Fibroblast of lung (primary cell): ENCODE results near the gene GRK1. TPM values are rescaled to one million over a fixed set of nuclear protein-coding genes. Genes with fewer than 3 reads are reported as not detected.

Experiments used
- DNase-seq, 2 donors: peaks; one replicate each; pipeline versions ENCODE4 v3.0.0 to v3.0.0-alpha.2; 2010; ENCODE audit warnings: low read depth in 2 of 2
- H2AFZ ChIP-seq: 2 replicates; pipeline ENCODE4 v1.5.1; 2012; ENCODE audit warnings: low read length, control low read depth, inconsistent platforms
- H3K27ac ChIP-seq: 2 replicates; pipeline ENCODE4 v1.5.1; 2011; ENCODE audit warnings: low read length, control low read depth; ENCODE audit not compliant: insufficient read depth
- H3K27me3 ChIP-seq: 2 replicates; pipeline ENCODE4 v1.5.1; 2011; ENCODE audit warnings: mild to moderate bottlenecking, low read length; ENCODE audit not compliant: control insufficient read depth, insufficient read depth
- H3K36me3 ChIP-seq: 2 replicates; pipeline ENCODE4 v1.5.1; 2011; ENCODE audit warnings: low read length; ENCODE audit not compliant: control insufficient read depth, insufficient read depth
- H3K4me1 ChIP-seq: 2 replicates; pipeline ENCODE4 v1.5.1; 2011; ENCODE audit warnings: low read length; ENCODE audit not compliant: control insufficient read depth, insufficient read depth; ENCODE audit errors: extremely low read depth
- H3K4me2 ChIP-seq: 2 replicates; pipeline ENCODE4 v1.5.1; 2011; ENCODE audit warnings: low read length, control low read depth; ENCODE audit not compliant: insufficient read depth; ENCODE audit errors: extremely low read depth
- H3K4me3 ChIP-seq, 4 experiments: fragments of 200-600 bp in 1 of 4; sonication (generic) in 1 of 4; replicated peaks in 1 of 4; 2 replicates each; pipeline ENCODE4 v1.5.1; 2011 to 2016; ENCODE audit warnings: low read length in 4 of 4, low read depth in 3 of 4, mild to moderate bottlenecking in 3 of 4, control low read depth in 2 of 4, inconsistent platforms in 1 of 4, mixed read lengths in 1 of 4; ENCODE audit not compliant: insufficient read depth in 1 of 4; ENCODE audit errors: control extremely low read depth in 1 of 4
- H3K79me2 ChIP-seq: 2 replicates; pipeline ENCODE4 v1.5.1; 2012; ENCODE audit warnings: mild to moderate bottlenecking, low read length, inconsistent platforms; ENCODE audit not compliant: control insufficient read depth, insufficient read depth
- H3K9ac ChIP-seq: 2 replicates; pipeline ENCODE4 v1.5.1; 2011; ENCODE audit warnings: mild to moderate bottlenecking, low read length, control low read depth; ENCODE audit not compliant: insufficient read depth
- H3K9me3 ChIP-seq: 2 replicates; pipeline ENCODE4 v1.5.1; 2012; ENCODE audit warnings: low read depth, low read length; ENCODE audit not compliant: control insufficient read depth, insufficient read depth
- H4K20me1 ChIP-seq: 2 replicates; pipeline ENCODE4 v1.5.1; 2011; ENCODE audit warnings: low read length; ENCODE audit not compliant: control insufficient read depth, insufficient read depth; ENCODE audit errors: extremely low read depth
- EZH2 ChIP-seq: IDR thresholded peaks from 2 replicates; pipeline ENCODE4 v1.5.1; 2012; ENCODE audit warnings: low read length, control low read depth, mild to moderate bottlenecking; ENCODE audit errors: missing control alignments
- polyA plus RNA-seq, 2 donors: library from polyadenylated mRNA; depleted of rRNA in 1 of 2; stranded (reverse) in 1 of 2; unstranded in 1 of 2; fragments of >200 nt; gene quantifications; 2 replicates each; pipeline ENCODE4 v1.2.1, GENCODE V29; 2011 to 2012; ENCODE audit warnings: missing spikeins in 1 of 2
- total RNA-seq: library from RNA; depleted of rRNA; stranded (reverse); fragments of >200 nt; gene quantifications from 2 replicates; pipeline ENCODE4 v1.2.1, GENCODE V29; 2014
- TF ChIP-seq, protein P1 (sequence below), 2 donors: IDR thresholded peaks in 1 of 2; conservative IDR thresholded peaks in 1 of 2; 1 replicate in 1 of 2; 2 replicates in 1 of 2; pipeline ENCODE4 v1.5.1; 2011 to 2012; ENCODE audit warnings: low read length in 2 of 2, control low read depth in 1 of 2, inconsistent platforms in 1 of 2, low read depth in 1 of 2, mild to moderate bottlenecking in 1 of 2

Gene GRK1
- total and polyA plus RNA-seq, 2 donors (not counting 1 experiment from before 2014, with no cell fraction given): 0.17 TPM; not detected in 1

DNA sequence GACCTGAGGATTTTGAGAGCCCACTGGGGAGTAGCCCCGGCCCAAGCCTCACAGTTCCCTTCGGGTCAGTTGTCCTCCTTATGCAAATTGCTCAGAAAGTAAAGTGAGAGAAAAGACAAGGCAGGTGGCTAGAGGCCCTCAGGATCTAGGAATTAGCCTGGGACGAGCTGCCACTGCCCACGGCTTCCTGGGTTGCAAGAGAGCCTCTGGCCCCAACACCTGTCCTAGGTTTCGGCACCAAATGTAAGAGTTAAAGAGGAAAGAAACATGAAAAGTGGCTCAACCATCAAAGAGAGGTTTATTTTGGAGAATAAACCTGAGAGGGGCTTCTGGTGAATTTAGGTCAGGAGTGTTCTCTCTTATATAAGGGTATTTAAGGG is 117.6 kb downstream of the GRK1 start:
- no peaks in the 10 kb centered on the region for H4K20me1 ChIP-seq
- H3K4me3 ChIP-seq: no peak overlapping the region
- H3K79me2 ChIP-seq: no peaks in the 10 kb centered on the region
- H3K27ac ChIP-seq: no peak overlapping the region
- H3K9ac ChIP-seq: no peak overlapping the region
- peaks cover 4% of the 10 kb centered on the region for H3K4me1 ChIP-seq
- DNase-seq: no peak
- no peaks in the 10 kb centered on the region for H3K36me3 ChIP-seq
- H2AFZ ChIP-seq: no peak overlapping the region
- peaks cover 2% of the 10 kb centered on the region for H3K9me3 ChIP-seq
- no peak overlapping the region for H3K4me2 ChIP-seq
- TF ChIP-seq, protein P1, sequence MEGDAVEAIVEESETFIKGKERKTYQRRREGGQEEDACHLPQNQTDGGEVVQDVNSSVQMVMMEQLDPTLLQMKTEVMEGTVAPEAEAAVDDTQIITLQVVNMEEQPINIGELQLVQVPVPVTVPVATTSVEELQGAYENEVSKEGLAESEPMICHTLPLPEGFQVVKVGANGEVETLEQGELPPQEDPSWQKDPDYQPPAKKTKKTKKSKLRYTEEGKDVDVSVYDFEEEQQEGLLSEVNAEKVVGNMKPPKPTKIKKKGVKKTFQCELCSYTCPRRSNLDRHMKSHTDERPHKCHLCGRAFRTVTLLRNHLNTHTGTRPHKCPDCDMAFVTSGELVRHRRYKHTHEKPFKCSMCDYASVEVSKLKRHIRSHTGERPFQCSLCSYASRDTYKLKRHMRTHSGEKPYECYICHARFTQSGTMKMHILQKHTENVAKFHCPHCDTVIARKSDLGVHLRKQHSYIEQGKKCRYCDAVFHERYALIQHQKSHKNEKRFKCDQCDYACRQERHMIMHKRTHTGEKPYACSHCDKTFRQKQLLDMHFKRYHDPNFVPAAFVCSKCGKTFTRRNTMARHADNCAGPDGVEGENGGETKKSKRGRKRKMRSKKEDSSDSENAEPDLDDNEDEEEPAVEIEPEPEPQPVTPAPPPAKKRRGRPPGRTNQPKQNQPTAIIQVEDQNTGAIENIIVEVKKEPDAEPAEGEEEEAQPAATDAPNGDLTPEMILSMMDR (conservative IDR thresholded peaks at IDR 0.05 in 1 of 2, IDR thresholded peaks at IDR 0.05 in 1 of 2; ENCODE audit: low read depth in 1 of 2, low read length in 2 of 2): no peak
- no peak for TF ChIP-seq EZH2
- H3K27me3 ChIP-seq: no peaks in the 10 kb centered on the region

DNA sequence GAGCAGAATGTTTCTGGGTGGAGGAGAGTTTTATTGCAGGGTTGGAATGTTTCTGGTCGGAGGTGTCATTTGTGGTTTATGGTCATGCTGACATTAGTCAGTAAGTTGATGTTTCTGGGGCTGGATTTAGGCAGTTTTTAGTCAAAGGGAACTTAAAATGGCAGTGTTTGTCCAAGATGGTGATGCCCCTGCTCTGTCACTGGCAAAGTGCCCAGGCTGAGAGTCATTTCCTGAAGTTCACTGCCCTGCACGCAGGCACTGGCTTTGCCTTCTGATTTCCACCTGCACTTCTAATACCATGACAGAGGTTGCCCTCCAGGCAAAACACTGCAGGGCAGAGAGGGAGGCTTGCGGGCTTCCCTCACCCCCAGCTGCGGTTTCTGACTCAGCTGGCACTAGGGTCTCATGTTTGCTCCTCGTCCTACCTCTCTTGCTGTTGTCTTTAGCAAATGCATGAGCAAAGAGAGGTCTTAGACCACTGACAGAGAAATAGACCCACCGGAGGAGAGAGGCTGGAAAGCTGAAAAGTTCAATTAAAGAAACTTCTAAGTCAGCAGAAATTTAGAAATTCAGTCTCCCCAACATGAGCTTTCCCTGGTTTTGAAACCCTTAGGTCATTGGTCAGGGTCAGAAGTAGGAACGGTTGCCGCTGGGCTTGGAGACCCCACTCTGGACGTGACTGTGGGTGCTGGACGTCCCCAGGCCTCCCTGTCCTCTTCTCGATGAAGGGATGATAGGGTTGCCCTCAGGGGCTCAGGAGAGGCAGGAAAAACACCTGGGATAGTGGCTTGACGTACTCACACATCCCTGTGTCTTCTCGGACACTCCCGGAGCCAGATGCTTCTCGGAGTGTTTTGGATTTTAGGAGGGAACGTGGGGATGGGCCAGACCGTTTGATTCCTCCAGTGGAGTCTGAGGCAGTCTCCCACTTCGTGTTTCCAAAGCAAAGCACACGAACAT is 118.3 kb downstream of the GRK1 start:
- Histone ChIP-seq H3K79me2 (no peaks in the 10 kb centered on the region), H4K20me1 (no peaks in the 10 kb centered on the region), H3K27me3 (no peaks in the 10 kb centered on the region), H3K4me3 (no peak overlapping the region), H2AFZ (no peak overlapping the region), H3K27ac (no peak overlapping the region), H3K36me3 (no peaks in the 10 kb centered on the region), H3K4me2 (no peak overlapping the region), H3K4me1 (peaks cover 4% of the 10 kb centered on the region), H3K9ac (no peak overlapping the region), H3K9me3 (peaks cover 2% of the 10 kb centered on the region)
- no peak for TF ChIP-seq EZH2
- TF ChIP-seq, protein P1 (conservative IDR thresholded peaks at IDR 0.05 in 1 of 2, IDR thresholded peaks at IDR 0.05 in 1 of 2; ENCODE audit: low read depth in 1 of 2, low read length in 2 of 2): no peak
- DNase-seq: peak; percentile 72 to 77

DNA sequence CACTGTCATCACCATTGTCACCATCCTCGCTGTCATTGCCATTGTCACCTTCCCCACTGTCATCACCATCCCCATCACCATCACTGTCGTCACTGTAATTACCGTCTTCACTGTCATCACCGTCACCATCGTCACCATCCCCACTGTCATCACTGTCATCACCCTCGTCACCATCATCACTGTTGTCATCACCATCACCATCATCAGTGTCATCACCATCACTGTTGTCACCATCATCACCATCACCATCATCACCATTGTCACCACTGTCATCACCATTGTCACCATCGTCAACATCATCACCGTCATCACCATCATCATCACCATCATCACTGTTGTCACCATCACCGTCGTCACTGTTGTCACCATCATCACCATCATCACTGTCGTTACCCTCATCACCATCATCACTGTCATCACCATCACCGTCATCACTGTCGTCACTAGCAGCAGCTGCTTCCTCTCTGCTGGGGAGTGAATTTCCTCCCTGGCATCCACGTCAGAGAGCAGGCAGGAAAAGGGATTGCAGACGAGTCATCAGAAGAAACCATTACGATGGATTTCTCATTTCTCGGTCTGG is 119.3 kb downstream of the GRK1 start:
- no peaks in the 10 kb centered on the region for H3K27me3 ChIP-seq
- H3K27ac ChIP-seq: no peak overlapping the region
- no peak overlapping the region for H3K4me3 ChIP-seq
- H3K36me3 ChIP-seq: no peaks in the 10 kb centered on the region
- no peak overlapping the region for H3K4me2 ChIP-seq
- peaks cover 2% of the 10 kb centered on the region for H3K9me3 ChIP-seq
- H3K9ac ChIP-seq: no peak overlapping the region
- H4K20me1 ChIP-seq: no peaks in the 10 kb centered on the region
- TF ChIP-seq, protein P1 (conservative IDR thresholded peaks at IDR 0.05 in 1 of 2, IDR thresholded peaks at IDR 0.05 in 1 of 2; ENCODE audit: low read depth in 1 of 2, low read length in 2 of 2): no peak
- TF ChIP-seq EZH2: no peak
- DNase-seq: peak; percentile 53 to 74
- H3K79me2 ChIP-seq: no peaks in the 10 kb centered on the region
- no peak overlapping the region for H2AFZ ChIP-seq
- H3K4me1 ChIP-seq: peaks cover 4% of the 10 kb centered on the region
